KOPT-K1 (cell line): ENCODE measurements around the gene ZNF578.
"Not testable (repeated sequence)": the region's sequence is repeated elsewhere in the genome, so short reads cannot be mapped to it uniquely, and the experiment has no call there.

Experiments used
- H3K27ac ChIP-seq: fragments of 200-600 bp; sonication (generic); 2 replicates; pipeline ENCODE4 v1.5.1; 2016; ENCODE audit warnings: antibody characterized with exemption, mild to moderate bottlenecking, low read depth, low read length; ENCODE audit not compliant: poor library complexity, severe bottlenecking
- H3K36me3 ChIP-seq: fragments of 200-600 bp; sonication (generic); 2 replicates; pipeline ENCODE4 v1.5.1; 2017; ENCODE audit warnings: antibody characterized with exemption, mild to moderate bottlenecking, low read length, moderate library complexity; ENCODE audit not compliant: insufficient read depth
- H3K9me3 ChIP-seq: fragments of 200-600 bp; sonication (generic); 2 replicates; pipeline ENCODE4 v1.5.1; 2017; ENCODE audit warnings: antibody characterized with exemption, low read length, mild to moderate bottlenecking; ENCODE audit not compliant: insufficient read depth, poor library complexity, severe bottlenecking

Gene ZNF578

GRCh38 chr19:52492201-52492993 lies 39.0 kb downstream of the ZNF578 start:
- Histone ChIP-seq H3K9me3 (peaks cover 23% of the 10 kb centered on the region), H3K27ac (no peak overlapping the region), H3K36me3 (no peaks in the 10 kb centered on the region)

DNA sequence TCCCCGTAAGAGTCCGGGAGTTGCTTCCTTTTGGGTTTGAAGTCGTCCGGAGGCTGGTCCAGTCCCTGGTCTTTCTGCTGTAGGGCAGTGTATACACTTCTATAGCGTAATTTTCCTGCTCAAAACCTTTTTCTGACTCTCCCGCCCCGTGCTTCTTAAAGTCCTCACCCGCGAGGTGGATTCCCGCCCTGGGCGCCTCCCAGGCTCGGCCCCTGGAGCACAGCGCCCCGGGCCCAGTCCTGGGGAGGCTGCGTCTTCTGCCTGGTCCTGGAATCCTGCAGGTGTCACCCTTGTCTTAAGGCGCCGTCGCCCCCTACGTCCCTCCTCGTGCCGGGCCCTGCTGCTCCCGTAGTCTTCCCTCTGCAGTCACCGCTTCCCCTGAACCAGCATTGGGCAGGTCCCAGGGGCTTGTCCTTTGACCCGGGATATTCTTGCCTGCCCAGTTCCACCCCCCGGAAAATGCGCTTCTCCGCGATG lies 39.7 kb downstream of the ZNF578 start:
- H3K9me3 ChIP-seq = peaks cover 23% of the 10 kb centered on the region
- H3K36me3 ChIP-seq = no peaks in the 10 kb centered on the region
- H3K27ac ChIP-seq = no peak overlapping the region

GRCh38 chr19:52494518-52494917 lies 41.2 kb downstream of the ZNF578 start:
- H3K27ac ChIP-seq = no peak overlapping the region
- H3K9me3 ChIP-seq = peaks cover 28% of the 10 kb centered on the region
- H3K36me3 ChIP-seq = no peaks in the 10 kb centered on the region

GRCh38 chr19:52498571-52498970 lies 45.2 kb downstream of the ZNF578 start:
- H3K9me3 ChIP-seq = peaks cover 28% of the 10 kb centered on the region
- no peak overlapping the region for H3K27ac ChIP-seq

DNA sequence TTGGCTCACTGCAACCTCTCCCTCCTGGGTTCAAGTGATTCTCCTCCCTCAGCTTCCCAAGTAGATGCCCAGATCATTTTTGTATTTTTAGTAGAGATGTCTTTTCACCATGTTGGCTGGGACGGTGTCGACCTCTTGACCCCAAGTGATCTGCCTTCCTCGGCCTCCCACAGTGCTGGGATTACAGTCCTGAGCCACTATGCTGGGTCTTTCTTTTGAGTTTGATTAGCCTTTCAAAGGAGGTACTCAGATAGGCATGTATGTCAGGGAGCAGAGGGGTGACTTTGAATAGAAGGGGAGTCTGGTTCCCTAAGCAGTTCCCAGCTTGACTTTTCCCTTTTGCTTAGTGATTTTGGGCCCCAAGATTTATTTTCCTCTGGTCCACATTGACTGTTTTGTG lies 47.1 kb downstream of the ZNF578 start:
- H3K9me3 ChIP-seq = peaks cover 33% of the 10 kb centered on the region
- H3K36me3 ChIP-seq = not testable (repeated sequence)

More at GRCh38 chr19:52498571-52498970, 45.2 kb downstream of the ZNF578 start:
- no peaks in the 10 kb centered on the region for H3K36me3 ChIP-seq

DNA sequence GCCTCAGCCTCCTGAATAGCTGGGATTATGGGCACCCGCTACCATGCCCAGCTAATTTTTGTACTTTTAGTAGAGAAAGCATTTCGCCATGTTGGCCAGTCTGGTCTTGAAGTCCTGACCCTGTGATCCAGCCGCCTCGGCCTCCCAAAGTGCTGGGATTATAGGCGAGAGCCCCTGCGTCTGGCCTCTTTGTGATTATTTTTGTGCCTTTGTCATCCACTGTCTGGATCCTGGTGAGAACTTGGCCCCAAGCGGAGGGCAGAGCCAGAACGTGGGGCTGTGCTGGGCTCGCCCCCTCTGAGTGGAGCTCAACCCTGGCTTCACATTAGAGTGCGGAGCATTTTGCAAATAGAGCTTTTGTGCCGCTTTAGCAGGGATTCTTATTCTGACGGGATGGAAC lies 47.6 kb downstream of the ZNF578 start:
- peaks cover 33% of the 10 kb centered on the region for H3K9me3 ChIP-seq
- not testable (repeated sequence) for H3K27ac ChIP-seq, H3K36me3 ChIP-seq

More for the DNA sequence above, 47.1 kb downstream of the ZNF578 start:
- not testable (repeated sequence) for H3K27ac ChIP-seq

- Histone ChIP-seq H3K36me3 (no peaks in the 10 kb centered on the region), H3K27ac (no peak overlapping the region), H3K9me3 (peaks cover 37% of the 10 kb centered on the region)
Measured at GRCh38 chr19:52507266-52507665, 53.9 kb downstream of the ZNF578 start.

DNA sequence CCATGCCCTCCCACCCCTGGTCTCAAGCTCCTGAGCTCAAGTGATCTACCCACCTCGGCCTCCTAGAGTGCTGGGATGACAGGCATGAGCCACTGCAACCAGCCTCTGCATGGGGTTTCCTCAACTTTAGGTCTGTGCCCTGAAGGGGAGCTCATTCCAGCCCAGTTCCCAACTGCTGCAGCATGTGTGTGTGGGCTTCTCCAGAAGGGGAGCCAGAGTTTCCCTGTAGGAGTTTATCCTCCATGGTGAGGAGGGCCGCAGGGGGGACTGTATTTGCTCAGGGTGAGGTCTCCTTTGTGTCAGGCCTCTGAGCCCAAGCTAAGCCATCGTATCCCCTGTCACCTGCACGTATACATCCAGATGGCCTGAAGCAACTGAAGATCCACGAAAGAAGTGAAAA lies 62.8 kb downstream of the ZNF578 start:
- H3K36me3 ChIP-seq = no peaks in the 10 kb centered on the region
- peaks cover 33% of the 10 kb centered on the region for H3K9me3 ChIP-seq

GRCh38 chr19:52518646-52519045 lies 65.3 kb downstream of the ZNF578 start:
- Histone ChIP-seq H3K36me3 (no peaks in the 10 kb centered on the region), H3K27ac (no peak overlapping the region), H3K9me3 (peaks cover 33% of the 10 kb centered on the region)

More for the DNA sequence above, 62.8 kb downstream of the ZNF578 start:
- no peak overlapping the region for H3K27ac ChIP-seq

GRCh38 chr19:52519175-52519574 lies 65.8 kb downstream of the ZNF578 start:
- peaks cover 33% of the 10 kb centered on the region for H3K9me3 ChIP-seq
- not testable (repeated sequence) for H3K27ac ChIP-seq, H3K36me3 ChIP-seq

GRCh38 chr19:52520013-52520412 lies 66.7 kb downstream of the ZNF578 start:
- no peak overlapping the region for H3K27ac ChIP-seq

DNA sequence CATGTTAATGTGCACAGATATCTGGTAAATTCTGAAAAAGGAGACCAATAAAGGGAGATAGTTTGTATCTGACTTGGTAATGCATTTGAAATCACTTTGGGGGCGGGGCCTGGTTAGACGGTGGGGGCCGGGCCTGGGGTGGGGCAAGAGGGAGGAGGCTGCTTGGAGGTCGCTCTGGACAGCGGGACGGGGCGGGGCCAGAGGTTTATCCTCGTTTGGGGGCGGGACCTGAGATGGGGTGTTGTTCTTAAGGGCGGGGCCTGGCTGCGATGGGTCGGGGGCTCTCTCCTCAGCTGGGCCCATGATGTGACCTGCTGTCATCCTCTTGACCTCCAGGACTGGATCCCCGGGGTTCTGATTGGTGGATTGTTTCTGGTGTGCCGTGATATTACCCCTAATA lies 69.2 kb downstream of the ZNF578 start:
- H3K27ac ChIP-seq = no peak overlapping the region
- peaks cover 17% of the 10 kb centered on the region for H3K9me3 ChIP-seq
- H3K36me3 ChIP-seq = no peaks in the 10 kb centered on the region

More at GRCh38 chr19:52520013-52520412, 66.7 kb downstream of the ZNF578 start:
- H3K36me3 ChIP-seq = no peaks in the 10 kb centered on the region
- peaks cover 31% of the 10 kb centered on the region for H3K9me3 ChIP-seq

DNA sequence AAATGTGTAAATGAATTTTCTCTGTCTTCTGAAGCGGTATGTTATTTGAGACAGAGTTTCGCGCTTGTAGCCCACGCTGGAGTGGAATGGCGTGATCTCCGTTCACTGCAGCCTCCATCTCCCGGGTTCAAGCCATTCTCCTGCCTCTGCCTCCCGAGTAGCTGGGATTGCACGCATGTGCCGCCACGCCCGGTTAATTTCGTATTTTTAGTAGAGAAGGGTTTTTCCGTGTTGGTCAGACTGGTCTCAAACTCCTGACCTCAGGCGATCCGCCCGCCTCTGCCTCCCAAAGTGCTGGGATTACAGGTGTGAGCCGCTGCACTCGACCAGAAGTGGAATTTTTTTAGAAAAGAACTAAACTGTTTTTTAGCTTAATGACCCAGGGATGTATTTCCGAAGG lies 70.7 kb downstream of the ZNF578 start:
- peaks cover 13% of the 10 kb centered on the region for H3K9me3 ChIP-seq
- H3K27ac ChIP-seq = no peak overlapping the region

DNA sequence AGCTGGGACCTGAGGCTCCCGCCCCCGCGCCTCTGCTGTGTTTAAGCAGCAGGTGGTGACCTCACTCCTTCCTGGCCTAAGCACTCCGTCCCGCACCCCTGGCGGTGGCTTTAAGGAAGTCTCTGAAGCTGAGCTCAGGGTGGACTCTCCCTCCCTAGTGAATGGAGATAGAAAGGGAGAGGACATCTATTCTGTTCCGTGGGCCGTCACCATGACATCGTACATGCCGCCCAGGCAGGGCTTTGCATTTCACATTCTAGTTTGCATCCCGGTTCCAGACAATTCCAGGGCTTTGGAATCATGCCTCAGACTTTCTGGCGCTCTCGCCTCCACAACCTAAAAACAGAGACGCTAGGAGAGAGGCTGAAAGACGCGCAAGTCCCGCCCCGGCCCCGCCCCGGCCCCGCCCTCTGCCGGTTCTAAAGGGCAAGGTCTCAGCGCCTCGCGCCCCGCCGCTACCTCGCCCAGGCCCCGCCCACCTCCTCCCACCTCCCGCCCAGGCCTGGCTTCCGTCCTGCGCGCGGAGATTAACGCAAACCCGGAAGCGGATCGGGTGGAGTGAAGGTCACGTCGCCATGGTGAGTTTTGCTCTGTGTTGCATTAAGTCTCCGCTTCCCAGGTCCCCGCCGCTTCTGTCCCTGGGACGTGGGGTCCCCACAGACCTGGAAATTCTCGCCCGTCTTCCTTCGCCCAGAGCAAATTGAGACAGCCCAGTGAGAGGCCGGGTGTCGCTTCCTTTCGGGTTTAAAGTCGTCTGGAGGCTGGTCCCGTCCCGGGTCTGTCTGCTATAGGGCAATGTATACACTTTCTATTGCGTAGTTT lies 74.0 kb downstream of the ZNF578 start, which contains the start of gene ZNF808:
TSS of gene ZNF808 (plus strand) at position 535 of the 822 bp plus-strand sequence. CDS start 15,617 bp downstream, outside the sequence.
- peak within 1 kb of the TSS; percentile 84 for H3K27ac ChIP-seq
- H3K9me3 ChIP-seq = peaks cover 10% of the 10 kb centered on the region
- no peaks in the 10 kb centered on the region; the same call in 1 of the 2 replicates for H3K36me3 ChIP-seq

More for the DNA sequence above, 70.7 kb downstream of the ZNF578 start:
- H3K36me3 ChIP-seq = no peaks in the 10 kb centered on the region

- peaks cover 3% of the 10 kb centered on the region; the same call in 1 of the 2 replicates for H3K36me3 ChIP-seq
- H3K9me3 ChIP-seq = peaks cover 4% of the 10 kb centered on the region
- H3K27ac ChIP-seq = peak overlapping the region; percentile 84
Measured at GRCh38 chr19:52527956-52528351, 74.6 kb downstream of the ZNF578 start.
